SHP77 treated with DMSO at 0.1 percent for 48 hours (cell line): ENCODE data around the gene WNT10A.
A peak's percentile ranks its signal among the peaks of the same experiment; 100 is the strongest.
"Not testable (repeated sequence)": the region's sequence is repeated elsewhere in the genome, so short reads cannot be mapped to it uniquely, and the experiment has no call there.

Experiments
- DNase-seq: peaks from one replicate; lab custom pipeline; 2025; lab: John Stamatoyannopoulos, UW

Gene WNT10A

GRCh38 chr2:218880102-218880858, at the start of gene WNT10A:
WNT10A (plus strand) TSS chr2:218880852; CDS start chr2:218880996, 144 bp downstream.
- no peak for DNase-seq

DNA sequence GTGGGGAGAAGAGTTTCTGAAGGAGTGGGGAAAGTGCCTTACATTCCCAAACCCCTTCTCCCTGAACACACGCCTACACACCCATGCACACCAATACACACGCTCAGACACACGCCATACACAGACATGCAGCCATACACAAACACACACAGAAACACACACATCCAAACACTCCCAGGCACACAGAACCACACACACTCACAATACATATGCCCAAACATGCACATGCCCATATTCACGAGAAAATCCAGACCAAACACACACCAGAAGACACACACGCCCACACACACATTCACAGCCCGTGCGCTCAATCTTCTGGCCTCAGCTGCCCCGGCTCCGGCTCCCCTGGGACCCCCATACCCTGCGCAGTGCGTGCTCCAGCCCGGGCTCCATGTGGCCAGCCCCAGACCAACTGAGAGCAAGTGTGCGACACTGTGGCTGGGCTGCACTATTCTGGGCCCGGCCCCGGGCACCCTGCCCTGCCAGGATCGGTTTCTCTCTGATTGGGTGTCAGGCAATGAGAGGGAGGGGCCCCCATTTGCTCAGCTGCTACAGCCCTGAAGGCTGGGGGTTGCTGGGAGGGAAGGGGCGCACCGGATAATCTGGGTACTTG, 49.2 kb upstream of the WNT10A start, which contains the start of gene PRKAG3:
PRKAG3 (minus strand) TSS at position 426 of the 613 bp plus-strand sequence.
- no peak for DNase-seq

GRCh38 chr2:218832081-218832480, 48.6 kb upstream of the WNT10A start:
- no peak for DNase-seq

GRCh38 chr2:218832520-218832919, 48.1 kb upstream of the WNT10A start:
- DNase-seq, result no peak

DNA sequence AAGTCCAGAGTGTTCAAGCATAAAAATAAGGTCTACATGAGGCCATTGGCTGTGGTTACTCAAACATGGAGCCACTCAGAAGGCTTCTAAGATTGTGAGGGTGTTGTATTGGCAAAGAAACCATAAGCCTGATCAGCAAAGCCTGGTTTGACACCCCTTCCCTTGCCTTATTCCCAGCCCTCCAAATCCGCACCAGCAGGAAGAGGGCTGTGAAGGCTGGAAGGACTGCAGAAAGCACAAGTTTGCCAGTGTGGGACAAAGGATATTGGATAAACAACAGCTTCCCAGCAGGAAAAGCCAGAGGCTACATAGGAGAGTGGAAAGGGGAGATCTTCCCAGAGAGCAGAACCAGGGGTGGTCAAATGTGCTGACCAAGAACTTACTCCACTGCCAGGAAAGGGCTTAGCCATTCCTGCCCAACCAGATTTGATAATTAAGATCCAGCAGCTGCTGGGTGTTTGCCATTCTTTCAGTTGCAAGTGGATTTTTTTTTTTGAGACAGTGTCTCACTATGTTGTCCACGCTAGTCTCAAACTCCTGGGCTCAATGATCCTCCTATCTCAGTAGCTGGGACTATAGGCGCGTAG, 47.5 kb upstream of the WNT10A start:
- no peak for DNase-seq

- no peak for DNase-seq
These were observed 46.0 kb upstream of the WNT10A start for GRCh38 chr2:218834685-218835084.

DNA sequence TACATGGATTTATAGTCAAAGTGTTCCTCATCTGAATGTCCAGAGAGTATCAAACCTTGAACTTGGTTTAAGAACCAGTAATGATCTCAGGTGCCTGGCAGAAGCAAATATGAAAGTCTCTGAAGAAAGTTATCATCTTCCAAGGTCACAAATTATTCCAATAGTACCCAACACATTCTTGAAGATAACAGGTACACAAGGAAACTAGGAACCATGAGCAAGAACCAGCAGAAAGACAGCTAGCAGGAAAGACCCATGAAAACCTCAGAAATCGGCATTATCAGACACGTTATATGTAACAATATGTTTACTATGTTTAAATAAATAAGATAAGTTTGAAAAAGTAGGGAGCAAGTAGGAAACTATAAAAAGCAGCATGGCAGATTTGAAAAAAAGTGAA, 43.2 kb upstream of the WNT10A start:
- DNase-seq, result no peak

- DNase-seq, result no peak
These were observed 41.2 kb upstream of the WNT10A start for GRCh38 chr2:218839430-218839829.

DNA sequence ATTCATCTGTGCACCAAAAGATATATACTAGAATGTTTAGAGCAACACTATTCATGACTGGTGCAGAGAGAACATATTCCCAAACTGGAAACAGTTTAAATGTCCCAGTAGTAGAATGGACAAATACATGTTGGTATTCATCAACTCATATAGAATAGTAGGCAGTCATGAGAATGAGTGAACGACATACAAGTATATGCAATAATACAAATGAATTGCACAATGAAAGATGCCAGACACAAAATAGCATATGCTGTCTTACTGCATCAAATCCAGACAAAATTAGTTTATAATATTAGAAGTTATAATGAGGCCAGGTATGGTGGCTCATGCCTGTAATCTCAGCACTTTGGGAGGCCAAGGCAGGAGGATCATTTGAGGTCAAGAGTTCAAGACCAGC, 40.8 kb upstream of the WNT10A start:
- no peak for DNase-seq

- DNase-seq, result not testable (repeated sequence)
These were observed 36.3 kb upstream of the WNT10A start for GRCh38 chr2:218844334-218844733.

GRCh38 chr2:218846963-218847362, 33.7 kb upstream of the WNT10A start:
- not testable (repeated sequence) for DNase-seq

DNA sequence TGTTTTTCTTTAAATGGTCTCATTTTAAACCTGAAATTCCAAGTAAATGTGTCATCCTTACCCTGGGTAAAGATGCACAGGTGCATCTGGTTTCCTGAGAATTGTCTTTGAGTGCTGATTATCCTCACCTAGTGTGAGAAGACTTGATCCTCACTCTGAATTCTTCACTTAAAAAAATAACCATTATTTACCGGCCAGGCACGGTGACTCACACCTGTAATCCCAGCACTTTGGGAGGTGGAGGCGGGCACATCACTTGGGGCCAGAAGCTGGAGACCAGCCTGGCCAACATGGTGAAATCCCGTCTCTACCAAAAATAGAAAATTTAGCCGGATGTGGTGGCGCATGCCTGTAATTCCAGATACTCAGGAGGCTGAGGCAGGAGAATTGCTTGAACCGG, 30.9 kb upstream of the WNT10A start:
- no peak for DNase-seq

- DNase-seq, result no peak
These were observed 29.9 kb upstream of the WNT10A start for GRCh38 chr2:218850796-218851195.

GRCh38 chr2:218851286-218851685, 29.4 kb upstream of the WNT10A start:
- no peak for DNase-seq

DNA sequence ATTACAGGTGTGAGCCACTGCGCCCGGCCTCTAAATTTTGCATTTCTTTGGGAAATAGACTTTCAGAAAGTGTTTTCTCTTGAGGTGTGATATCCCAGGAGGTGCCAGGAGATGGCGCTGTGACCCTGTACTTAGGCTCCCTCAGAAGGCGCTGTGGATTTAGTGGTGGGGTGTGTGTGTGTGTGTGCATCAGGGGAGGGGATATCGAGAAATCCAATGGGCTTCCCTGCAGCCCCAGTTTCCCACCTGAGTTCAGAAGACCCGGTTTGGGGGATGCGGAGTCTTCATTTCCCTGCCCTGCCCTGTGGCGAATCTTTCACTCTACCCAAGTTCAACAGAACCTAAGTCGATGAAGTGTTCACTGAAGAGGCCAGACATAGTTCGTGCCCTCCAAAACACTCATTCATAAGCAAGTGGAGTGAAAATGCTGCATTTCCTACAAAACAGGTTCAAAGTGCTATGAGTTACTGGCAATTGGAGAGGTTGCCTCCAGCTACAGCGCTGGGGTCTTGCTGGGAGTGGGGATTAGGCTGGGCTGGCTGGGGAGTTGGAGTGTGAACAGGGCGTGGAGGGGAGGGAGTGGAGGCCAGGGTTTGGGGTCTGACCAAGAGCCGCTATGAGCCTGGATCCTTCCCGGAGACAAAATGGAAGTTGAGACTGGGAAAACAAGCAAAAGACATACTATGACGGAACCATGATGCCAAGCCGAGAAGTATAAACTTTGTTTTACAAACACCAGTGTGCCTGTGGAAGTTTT, 27.6 kb upstream of the WNT10A start:
- DNase-seq, result peak; percentile 10

DNA sequence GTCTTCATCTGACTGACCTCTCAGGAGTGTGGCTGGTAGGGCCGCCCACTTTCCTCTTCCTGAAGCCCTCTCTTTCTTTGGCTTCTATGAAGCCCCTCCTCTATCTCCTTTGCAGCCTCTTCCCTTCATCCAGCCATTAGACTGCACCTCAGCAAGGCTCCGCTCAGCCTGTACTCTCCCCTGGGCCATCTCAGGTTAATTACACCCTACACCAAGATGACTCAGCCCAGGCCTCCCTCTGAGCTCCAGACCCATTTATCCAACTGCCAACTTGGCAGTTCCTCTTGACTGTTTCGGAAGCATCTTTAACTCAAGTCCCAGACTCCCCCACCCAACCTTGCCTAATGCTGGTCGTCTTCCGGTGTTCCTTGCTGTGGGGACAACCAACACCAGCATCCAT, 26.9 kb upstream of the WNT10A start:
- DNase-seq, result no peak

GRCh38 chr2:218854860-218855259, 25.8 kb upstream of the WNT10A start:
- DNase-seq, result no peak

DNA sequence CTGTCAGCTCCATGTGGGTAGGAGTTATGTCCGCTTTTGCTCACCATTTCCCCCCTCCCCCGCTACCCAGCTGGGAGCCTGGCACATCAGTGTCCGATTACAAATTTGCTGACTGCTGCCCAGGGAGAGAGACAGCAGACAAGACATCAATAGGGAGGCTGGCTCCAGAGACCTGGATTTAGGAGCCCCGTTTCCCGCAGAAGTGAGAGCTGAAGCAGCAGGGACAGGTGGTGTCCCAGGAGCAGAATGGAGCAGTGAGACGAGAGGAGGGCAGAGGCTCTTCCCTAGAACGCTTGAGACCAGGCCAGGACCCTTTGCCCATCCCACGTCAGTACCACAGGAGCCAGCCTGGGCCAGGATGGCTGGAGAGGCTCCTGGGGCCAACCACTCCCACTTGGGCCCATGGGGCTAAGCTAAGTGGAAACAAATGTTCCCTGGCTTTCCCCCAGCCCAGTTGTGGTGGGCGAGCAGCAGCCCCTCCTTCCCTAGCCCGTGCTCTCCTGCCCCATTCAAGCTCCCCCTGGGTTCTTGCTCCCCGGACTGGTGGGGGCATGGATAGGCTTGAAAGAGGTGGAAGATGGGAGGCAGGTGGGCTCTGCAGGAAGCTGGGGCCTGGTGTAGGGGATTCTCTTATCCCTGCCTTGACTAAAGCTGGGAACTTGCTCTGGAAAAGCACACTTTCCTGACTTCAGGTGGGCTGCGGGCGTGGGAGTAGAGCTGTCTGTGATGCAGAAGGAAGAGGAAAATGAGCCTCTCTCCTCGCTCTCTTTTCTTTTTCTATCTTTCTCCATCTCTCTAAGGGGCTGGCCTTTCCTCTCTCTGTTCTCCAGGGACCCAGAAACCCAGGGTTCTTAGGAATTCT, 25.1 kb upstream of the WNT10A start:
- no peak for DNase-seq

DNA sequence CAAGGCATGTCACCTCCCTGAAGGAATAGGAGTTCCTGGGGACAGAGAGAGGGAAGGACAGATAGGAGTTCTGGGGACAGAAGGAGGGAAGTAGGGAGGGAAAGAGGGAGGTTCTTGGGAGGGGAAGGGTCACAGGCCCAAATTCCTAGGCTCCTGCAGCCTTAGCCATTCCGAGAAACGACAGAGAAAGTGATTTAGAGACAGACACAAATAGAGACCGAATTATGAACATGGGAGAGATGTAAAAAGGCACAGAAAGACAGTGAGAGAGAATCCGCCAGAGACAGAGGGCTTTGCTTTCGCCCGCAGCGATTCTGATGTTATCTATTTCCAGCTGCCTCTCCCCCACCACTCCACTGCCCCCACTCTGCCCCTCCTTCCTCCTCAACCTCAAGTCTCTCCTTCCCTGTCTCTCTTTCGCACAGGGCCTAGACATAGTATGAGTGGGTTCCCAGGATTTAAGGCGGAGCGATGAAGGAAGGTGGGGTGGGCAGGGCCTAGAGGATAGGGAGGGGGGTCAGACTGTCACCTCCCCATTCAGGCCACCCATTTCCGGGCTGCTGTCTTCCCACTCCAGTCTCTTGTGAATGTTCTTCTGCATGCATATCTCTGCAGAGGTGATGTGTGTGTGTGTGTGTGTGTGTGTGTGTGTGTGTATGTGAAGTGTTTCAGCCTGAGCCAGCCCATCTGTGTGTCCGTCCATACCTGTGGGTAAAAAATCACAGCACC, 24.3 kb upstream of the WNT10A start:
- no peak for DNase-seq

GRCh38 chr2:218856896-218857243, 23.8 kb upstream of the WNT10A start:
- no peak for DNase-seq
